ENCODE results near the gene ZBTB7C.

- TF ChIP-seq CTCF (IDR thresholded peaks at IDR 0.05; ENCODE audit: insufficient read depth, low read length, poor library complexity, severe bottlenecking): no peak
- no peak for TF ChIP-seq EZH2phosphoT487 (conservative IDR thresholded peaks at IDR 0.05; ENCODE audit: low read length)
These were observed 379.7 kb downstream of the ZBTB7C start for GRCh38 chr18:48029296-48029986.

All from SU-DHL-6 (cell line).